Glomerular visceral epithelial cell (primary cell): ENCODE measurements around the gene CEP70.
"Not testable (repeated sequence)": the region's sequence is repeated elsewhere in the genome, so short reads cannot be mapped to it uniquely, and the experiment has no call there.

Experiments
- DNase-seq: peaks from one replicate; pipeline ENCODE4 v3.0.0-alpha.2; 2016; ENCODE audit errors: extremely low spot score

The CEP70 gene

DNA sequence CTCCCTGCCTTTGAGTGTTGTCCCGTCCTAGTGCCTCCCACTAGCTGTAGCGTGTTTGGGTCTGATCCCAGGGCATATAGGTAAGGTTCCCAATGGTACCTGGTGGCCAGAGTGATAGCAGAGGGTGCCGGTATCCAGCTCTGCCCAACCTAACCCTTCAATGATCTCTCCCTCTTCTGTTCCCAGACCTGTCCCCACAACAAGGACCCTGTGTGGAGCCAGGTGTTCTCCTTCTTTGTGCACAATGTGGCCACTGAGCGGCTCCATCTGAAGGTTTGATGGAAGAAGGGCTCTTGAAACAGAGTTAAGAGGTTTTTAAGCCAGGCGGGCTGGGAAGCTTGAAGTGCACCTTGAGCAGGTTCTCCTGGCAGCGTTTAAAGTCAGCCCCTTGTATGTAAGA, 124.2 kb downstream of the CEP70 start:
- no peak for DNase-seq

DNA sequence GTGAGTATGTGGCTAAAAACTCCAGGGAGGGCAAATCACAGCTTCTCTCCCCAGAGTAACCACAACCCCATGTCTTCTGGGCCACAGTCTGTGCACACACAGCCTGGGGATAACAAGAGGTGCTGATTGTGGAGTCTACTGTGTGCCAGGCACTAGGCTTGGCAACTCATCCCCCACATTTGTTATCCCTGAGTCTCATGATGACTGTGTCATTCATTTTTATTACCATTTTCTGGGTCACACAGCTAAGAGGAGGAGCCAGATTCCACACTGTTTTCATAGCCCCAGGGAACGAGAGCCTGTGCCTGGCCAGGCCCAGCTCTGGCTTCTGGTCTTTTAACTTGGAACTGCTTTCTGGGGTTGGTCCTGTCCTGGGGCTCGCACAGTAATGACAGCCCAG, 125.2 kb downstream of the CEP70 start:
- DNase-seq, result no peak

DNA sequence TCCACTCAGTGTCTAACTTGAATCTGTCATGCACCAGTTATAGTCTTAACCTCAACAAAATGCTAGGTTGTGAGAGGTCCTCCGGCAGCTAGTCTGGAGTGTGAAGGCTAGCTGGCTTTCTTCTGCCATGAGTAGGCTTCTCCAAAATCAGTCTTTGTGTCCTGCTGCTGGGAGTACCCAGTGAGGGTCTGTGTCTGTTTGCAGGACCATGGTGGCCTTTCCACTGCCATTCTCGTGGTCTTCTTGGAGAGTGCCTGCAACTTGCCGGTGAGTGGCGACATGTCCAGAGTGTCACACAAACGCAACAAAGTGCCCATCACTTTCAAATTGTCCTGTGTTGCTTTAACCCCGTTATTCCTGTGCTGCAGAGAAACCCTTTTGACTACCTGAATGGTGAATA, 125.6 kb downstream of the CEP70 start:
- no peak for DNase-seq

DNA sequence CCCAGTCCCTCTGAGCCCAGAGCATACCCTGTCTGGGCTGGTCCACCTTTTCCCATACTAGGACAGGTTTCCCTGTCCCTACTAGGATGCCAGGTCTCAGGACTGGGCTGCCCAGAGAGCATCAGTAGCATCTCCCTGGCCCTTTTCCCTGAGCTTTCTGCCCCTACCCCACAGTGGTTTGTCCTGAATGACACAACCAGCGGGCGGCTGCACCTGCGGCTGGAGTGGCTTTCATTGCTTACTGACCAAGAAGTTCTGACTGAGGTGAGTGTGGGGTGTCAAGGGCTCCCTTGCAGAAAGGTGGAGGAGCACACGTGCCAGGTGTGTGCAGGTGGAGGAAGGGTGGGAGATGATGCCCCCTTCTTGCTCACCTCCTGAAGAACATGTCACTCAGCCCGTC, 126.1 kb downstream of the CEP70 start:
- DNase-seq, result no peak

DNA sequence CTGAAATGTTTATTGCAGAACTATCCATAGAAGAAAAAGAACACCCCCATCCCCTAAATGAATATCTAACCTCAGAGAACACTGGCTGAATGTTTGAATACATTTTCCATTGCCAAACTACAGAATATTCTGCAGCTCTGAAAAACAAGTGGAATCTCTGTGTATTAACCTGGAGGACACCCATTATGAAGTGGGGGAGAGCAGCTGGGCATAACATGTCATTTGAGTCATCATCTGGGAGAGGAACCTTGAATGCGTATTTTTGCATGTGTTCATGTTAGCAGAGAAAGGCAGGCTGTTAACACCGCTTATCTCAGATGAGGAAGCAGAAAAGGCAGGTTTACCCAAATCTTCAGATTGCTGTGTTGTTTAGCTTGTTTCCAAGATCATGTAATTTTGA, 128.1 kb downstream of the CEP70 start:
- peak; percentile 44 for DNase-seq

DNA sequence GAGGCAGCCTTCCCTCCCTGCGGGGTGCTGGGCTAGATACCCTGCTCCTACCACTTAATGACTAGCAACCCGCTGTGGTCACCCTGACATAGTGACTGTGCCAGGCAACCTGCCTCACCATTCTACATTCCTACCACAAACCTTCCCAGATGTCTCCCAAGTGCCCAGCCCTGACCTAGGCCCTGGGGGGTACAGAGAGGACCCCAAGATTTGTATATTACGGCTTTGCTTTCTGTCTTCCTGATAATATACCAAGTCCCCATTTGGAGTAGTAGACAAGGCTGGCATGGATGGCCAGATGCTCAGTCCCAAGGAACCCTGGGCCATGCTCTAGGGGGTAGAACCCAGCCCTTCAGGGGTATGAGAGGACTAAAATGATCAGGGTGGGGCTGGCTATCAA, 128.6 kb downstream of the CEP70 start:
- DNase-seq, result no peak

DNA sequence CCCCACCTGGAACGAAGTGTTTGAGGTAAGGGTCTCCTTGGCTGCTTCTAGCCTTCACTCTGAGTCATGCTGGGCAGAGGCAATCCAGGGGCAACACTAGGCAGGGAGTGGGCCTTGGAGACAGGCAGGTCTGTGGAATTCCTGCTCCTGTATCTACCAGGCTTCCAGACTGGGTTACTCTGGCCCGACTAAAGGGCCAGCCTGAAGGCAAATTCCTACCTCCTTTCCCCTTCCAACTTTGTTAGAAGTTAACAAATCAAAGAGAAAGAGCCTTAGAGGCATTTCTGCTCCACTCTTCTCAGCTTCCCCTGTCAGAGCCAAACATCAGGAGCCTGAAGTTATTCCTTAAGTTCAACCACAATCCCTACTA, 129.6 kb downstream of the CEP70 start:
- no peak for DNase-seq

DNA sequence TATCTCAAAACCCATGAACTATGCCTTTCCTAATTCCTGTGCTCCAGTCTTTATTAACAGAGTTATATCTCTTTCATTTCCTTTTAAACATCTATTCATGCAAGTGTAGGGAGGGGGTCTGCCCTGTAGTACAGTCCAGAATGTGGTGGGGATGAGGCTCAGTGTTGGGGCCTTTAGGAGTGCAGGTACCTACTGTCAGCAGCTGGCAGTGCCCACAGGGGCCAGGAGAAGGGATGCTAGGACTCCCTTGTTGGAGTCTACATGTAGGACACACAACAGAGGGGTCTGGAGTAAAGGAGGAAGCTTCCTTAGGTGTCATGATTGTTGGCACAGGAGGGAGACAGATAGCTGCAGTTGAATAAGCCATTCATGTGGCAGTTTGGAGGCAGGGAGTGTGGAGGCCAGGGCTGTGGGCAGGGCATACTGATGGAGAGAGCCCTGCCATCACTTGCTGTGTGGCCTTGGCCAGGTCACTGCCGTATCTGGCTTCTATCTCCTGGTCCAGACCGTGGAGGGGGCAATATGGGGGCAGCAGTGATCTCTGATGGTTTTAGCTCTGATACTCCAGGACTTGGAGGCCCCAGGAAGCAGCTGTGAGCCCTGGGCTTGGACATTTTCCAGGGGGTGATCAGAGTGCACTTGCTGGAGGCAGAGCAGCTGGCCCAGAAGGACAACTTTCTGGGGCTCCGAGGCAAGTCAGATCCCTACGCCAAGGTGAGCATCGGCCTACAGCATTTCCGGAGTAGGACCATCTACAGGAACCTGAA, 130.2 kb downstream of the CEP70 start:
- DNase-seq, result no peak

DNA sequence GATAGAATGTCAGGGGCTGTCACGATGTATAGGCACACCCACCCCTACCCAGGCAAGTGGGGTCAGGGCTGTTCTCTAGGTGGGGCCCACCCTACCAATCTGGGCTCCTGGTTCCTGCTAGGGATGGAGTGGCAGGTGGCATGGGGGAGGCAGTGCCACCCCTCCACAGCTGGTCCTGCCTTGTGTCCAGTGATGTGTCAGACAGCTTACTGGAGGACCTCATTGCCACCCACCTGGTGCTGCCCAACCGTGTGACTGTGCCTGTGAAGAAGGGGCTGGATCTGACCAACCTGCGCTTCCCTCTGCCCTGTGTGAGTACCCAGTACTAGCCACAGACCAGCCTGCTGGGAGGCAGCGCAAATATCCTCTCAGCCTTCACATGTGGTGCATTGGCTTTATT, 132.2 kb downstream of the CEP70 start:
- no peak for DNase-seq

DNA sequence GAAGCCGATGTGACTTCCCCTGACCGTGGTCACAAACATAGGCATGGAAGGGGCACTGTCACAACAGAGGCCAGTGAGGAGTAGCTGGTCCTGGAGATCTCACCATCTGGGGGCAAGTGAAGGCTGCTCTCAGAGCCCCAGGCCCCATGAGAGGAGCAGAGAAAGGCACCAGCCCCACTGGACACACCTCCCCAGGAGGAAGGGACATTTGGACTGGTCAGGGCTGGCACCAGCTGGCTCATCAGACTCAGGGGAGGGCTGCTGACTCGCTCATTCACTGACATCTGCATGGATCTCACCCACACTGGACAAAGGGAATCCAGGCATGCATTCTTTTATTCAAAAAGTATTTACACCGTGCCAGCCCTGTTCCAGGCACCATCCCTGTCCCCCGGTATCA, 132.8 kb downstream of the CEP70 start:
- DNase-seq, result peak; percentile 28

DNA sequence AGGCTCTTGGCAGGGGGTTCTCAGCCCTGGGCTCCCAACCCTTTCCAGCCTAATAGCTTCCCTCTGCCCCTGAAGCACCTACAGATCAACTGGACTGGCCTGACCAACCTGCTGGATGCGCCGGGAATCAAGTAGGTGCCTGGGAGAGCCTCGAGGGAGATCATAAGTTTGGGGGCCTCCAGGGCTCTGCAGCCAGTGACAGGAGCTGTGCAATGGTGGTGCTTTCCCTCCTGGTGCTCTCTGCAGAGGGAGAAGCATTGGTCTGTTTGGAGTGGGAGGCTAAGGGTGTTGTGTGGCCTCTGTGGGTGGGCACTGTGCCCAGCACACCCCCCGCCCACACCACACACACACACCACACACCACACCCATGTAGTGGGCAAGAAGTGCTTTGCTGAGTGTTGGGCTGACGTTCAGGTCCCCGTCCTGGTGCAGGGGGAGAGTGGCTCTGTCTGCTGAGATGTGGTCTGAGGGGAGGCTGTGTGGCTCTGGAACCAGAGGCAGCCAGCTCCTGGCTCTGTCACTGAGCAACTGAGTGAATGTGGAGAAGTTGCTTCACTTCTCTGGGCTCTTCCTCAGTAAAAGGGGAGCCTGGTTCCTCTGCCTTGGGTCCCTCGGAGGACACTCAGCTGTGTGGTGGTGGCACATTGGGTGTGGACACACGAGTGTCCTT, 133.4 kb downstream of the CEP70 start:
- no peak for DNase-seq

DNA sequence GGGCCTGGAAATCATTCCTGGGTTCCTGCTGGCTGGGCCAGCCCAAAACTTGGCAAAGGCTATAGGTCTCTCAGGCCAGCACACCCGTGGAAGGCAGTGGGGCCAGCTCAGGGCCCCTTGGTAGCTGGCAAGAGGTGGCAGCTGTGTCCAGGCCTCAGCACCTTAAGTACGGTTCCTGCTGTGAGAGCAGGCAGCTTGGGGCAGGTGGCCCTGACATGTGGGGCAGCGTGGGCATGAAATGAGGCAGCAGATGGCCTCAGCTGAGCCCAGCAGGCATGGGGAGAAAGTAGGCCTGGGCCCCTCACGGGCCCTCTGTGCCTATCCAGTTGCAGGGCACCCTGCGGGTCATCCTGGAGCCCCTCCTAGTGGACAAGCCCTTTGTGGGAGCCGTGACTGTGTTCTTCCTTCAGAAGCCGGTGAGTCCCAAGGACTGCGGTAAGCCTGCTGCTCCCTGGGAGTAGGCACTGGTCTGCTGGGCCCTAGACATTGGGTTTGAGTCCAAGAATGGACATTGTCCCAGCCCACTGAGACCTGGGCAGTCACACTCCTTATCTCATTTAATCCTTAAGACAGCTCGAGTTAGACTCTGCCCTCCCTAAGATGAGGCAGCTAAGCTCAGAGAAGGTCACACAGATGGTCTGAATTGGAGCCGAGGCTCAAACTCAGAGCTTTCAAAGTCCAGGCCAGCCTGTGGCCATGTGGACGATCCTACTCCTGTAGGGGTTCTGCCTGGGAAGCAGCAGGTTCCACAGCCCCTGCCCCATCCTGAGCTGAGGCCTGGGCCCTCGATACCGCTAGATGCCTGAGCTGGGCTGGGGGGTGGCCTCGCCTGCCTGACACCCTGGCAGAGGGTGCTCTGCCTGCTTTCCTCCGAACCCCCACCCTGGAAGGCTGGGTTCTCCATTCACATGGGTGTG, 134.2 kb downstream of the CEP70 start:
- DNase-seq, result no peak

DNA sequence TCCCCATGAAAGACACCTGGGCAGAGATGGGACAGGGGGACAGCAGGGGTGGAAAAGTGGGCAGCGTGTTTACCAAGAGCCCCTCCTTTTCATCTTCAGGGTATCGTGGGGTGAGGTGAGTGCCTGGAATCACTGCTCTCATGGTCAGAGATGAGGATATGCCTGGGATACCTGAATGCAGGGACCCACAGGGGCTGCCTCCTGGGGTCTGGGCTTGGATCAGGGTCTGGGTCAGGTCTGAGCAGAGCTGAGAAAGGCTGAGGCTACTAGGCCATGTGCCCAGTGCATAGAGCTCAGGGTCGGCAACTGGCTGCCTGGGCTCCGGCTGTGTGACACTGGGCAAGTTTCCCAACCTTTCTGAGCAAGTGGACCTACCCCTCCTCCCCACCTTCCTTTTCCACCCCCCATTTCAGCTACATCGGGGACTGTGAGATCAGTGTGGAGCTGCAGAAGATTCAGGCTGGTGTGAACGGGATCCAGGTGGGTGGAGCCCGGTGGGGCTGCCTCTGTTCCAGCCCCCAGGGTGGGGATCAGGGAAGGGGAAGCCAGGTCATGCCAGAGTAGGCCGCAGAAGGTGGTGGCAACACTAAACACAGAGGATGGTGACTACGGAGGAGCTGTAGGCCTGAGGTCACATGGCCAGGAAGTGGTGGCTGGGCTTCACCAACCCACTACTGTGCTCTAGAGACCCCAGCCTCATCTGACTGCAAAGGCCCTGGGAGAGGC, 135.1 kb downstream of the CEP70 start:
- DNase-seq, result no peak

DNA sequence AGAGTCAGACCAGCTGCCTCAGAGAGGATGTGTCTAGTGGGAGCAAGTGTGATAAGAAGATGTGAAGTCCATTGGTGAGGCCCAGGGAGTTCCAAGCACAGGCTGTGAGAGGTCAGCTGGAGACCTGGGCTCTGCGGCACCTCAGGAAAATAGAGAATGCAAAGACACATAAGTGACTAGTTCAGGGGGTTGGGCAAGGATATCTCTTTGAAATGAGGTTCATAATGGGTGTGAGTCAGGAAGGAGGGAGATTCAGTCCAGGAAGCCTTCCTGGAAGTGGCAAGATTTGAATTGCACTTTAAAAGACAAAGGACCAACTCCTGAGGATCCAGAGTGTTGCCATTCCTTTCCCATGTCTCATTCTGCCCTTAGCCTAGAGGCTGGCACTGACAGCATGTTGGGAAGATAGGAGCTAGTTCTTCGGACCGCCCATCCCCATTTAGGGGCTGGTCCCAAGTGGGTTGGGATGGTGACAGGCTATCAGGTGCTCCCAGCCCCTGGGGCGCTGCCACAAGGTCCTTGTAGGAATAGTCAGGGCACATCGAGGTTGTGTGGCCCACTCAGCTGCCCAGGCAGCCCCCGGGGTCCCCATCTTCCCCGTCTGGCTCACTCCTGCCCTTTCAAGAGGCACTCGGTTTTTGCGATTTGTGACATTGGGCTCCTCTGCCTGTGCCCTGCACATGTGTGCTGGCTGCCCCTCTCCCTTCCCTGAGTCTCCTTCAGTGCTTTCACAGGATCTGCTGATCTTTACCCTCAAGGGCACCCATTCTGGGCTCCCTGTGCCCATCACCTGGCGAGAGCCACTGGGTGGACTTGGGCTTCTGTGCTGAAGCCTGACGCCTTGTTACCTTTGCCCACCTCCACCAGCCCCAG, 136.0 kb downstream of the CEP70 start:
- DNase-seq, result no peak

DNA sequence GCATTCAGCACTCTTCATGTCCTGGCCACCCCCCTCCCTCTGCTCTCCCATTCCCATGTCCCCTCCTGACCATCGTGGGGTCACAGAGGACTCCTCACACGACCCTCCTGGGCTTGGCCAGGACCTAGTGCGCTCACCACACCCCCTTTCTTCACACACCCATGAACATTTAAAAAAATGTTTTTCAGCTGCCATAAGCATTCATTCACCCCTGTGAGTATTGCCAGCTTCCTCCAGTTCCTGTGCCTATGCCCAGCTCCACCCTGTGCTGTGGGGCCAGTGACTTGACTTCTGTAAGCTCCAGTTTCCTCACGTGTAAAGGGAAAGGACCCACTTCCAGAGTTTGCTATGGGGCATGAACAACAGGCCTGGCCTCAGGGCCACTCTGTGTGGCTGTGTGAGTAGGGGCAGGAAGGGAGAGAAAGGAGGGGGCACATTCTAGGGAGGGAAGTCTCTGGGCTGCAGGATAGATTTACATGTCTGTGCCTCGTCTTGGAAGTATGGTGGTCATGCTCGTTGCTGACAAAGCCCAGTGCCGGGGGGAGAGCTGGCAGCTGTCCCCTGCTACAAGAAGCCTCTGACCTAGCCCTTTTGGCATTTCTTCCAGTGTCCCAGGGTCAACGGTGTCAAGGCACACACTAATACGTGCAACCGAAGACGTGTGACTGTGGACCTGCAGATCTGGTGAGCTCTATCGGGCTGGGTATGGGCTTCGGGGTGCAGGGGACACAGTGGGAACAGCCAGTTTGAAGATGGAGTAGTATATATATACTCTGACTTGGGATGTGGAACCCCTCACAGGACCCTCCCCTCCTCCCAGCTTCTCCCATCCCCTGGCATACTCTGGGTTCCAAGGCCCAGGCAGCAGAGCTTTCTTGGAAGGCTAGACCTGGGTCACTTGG, 136.8 kb downstream of the CEP70 start:
- no peak for DNase-seq

DNA sequence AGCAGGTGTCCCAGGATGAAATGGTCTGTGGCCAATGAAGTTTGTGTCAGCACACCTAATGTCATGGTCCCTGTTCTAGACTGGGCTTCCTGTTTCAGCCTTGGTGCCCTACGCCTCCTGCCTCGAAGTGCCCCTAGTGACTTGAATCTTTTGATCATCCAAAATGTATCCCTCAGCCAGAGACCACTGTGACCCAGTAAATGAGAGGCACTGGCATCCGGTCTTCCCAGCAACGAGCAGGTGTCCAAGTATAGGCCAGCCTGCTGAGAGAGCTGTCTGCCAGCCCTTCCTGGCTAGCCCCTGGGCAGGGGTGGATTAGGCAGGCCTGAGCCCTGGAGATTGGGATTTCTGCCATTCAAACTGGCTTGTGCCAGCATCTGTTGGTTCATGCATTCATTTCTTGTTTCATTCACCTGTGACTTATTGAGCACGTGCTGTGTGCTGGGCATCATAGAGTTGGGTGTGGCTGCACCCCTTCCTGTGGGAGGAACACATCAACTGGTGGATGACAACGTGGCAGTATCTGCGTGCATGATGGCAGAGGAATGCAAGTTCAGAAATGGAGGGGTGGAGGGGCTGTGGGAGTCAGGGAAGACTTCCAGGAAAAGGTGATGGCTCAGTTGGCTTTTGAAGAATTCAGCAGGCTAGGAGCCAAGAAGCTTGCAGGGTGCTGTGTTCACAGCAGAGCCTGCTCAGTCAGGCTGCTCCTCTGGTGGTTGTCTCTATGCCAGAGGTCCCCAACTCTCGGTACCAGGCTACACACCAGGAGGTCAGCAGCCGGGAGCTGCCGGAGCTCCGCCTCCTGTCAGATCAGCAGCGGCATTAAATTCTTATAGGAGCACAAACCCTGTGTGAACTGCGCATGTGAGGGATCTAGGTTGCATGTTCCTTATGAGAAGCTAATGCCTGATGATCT, 138.0 kb downstream of the CEP70 start:
- DNase-seq, result no peak

DNA sequence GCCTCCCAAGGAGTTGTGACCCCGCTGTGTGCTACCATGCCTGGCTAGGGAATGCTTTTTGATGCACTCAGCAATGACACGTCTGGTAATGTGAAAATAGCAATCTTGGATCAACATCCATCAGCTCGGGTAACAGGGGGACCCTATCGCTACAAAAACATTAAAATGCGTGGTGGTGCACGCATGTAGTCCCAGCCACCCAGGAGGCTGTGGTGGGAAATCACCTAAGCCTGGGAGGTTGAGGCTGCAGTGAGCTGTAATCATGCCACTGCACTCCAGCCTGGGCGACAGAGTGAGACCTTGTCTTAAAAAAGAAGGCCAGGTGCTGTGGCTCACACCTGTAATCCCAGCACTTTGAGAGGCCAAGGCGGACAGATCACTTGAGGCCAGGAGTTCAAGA, 140.1 kb downstream of the CEP70 start:
- DNase-seq, result not testable (repeated sequence)

DNA sequence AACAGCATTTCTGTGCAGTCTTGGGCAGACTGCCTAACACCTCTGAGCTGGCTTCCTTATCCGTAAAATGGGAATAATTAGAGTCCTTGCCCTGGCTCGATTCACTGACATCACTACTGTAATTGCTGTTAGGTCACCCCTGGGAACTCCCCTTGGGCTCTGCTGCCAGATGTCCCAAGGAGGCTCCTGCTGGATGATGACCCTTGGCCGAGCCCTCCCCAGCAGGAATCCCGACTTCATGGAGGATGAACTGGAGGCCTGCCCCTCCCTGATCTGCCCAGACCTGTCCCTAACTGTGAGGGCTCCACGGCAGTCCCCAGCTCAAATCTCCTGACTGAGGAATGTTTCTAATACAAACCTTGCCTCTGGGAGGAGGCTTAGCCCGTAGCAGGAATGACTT, 141.6 kb downstream of the CEP70 start:
- DNase-seq, result no peak
